ENCODE measurements around the gene ZNF717.

- TF ChIP-seq CTCF (IDR thresholded peaks at IDR 0.05; ENCODE audit: insufficient read depth, low read length, poor library complexity, severe bottlenecking) = no peak
- TF ChIP-seq EZH2phosphoT487 (conservative IDR thresholded peaks at IDR 0.05; ENCODE audit: low read length) = no peak
Observed at GRCh38 chr3:75814797-75815196, 29.4 kb upstream of the ZNF717 start.

Data from SU-DHL-6 (cell line).